Measurements from ENCODE around the gene PRAMEF1. TPM values are rescaled to one million over a fixed set of nuclear protein-coding genes. Genes with fewer than 3 reads are reported as not detected.
"Not testable (repeated sequence)": the region's sequence is repeated elsewhere in the genome, so short reads cannot be mapped to it uniquely, and the experiment has no call there.

PRAMEF1 gene
- total RNA-seq, 1 donor from 2014 or later: not detected

GRCh38 chr1:12798911-12799310 is 7.7 kb downstream of the PRAMEF1 start:
- Mint-ChIP-seq H3K4me3 (no peak overlapping the region), H3K9me3 (no peaks in the 10 kb centered on the region), H3K27me3 (peaks cover 9% of the 10 kb centered on the region), H3K27ac (no peak overlapping the region), H3K4me1 (ENCODE audit: unreplicated experiment) (no peaks in the 10 kb centered on the region), H3K36me3 (no peaks in the 10 kb centered on the region)
- no peak for DNase-seq (ENCODE audit: extremely low spot score, unreplicated experiment)
- TF ChIP-seq CTCF (conservative IDR thresholded peaks at IDR 0.05): no peak

- Mint-ChIP-seq H3K4me1 (ENCODE audit: unreplicated experiment) (no peaks in the 10 kb centered on the region), H3K9me3 (peaks cover 1% of the 10 kb centered on the region), H3K27me3 (peaks cover 11% of the 10 kb centered on the region), H3K4me3 (no peak overlapping the region), H3K36me3 (no peaks in the 10 kb centered on the region), H3K27ac (no peak overlapping the region)
- TF ChIP-seq CTCF (conservative IDR thresholded peaks at IDR 0.05): no peak
- DNase-seq (ENCODE audit: extremely low spot score, unreplicated experiment): no peak
These were observed 8.5 kb downstream of the PRAMEF1 start for GRCh38 chr1:12799730-12800129.

GRCh38 chr1:12809933-12810332 is 18.7 kb downstream of the PRAMEF1 start:
- DNase-seq (ENCODE audit: extremely low spot score, unreplicated experiment): no peak
- no peaks in the 10 kb centered on the region for H3K4me1 Mint-ChIP-seq (ENCODE audit: unreplicated experiment)
- peaks cover 10% of the 10 kb centered on the region for H3K27me3 Mint-ChIP-seq
- no peak for TF ChIP-seq CTCF (conservative IDR thresholded peaks at IDR 0.05)
- no peak overlapping the region for H3K4me3 Mint-ChIP-seq
- H3K9me3 Mint-ChIP-seq: peaks cover 2% of the 10 kb centered on the region
- H3K36me3 Mint-ChIP-seq: no peaks in the 10 kb centered on the region
- no peak overlapping the region for H3K27ac Mint-ChIP-seq

GRCh38 chr1:12810691-12811408 is 19.7 kb downstream of the PRAMEF1 start:
- Mint-ChIP-seq H3K4me1 (ENCODE audit: unreplicated experiment) (no peaks in the 10 kb centered on the region), H3K9me3 (no peaks in the 10 kb centered on the region), H3K27ac (no peak overlapping the region), H3K27me3 (peaks cover 10% of the 10 kb centered on the region), H3K36me3 (no peaks in the 10 kb centered on the region), H3K4me3 (no peak overlapping the region)
- no peak for DNase-seq (ENCODE audit: extremely low spot score, unreplicated experiment)
- TF ChIP-seq CTCF (conservative IDR thresholded peaks at IDR 0.05): no peak

GRCh38 chr1:12811409-12811784 is 20.2 kb downstream of the PRAMEF1 start:
- Mint-ChIP-seq H3K27ac (no peak overlapping the region), H3K27me3 (peaks cover 10% of the 10 kb centered on the region), H3K9me3 (no peaks in the 10 kb centered on the region), H3K4me1 (ENCODE audit: unreplicated experiment) (no peaks in the 10 kb centered on the region), H3K36me3 (no peaks in the 10 kb centered on the region), H3K4me3 (no peak overlapping the region)
- DNase-seq (ENCODE audit: extremely low spot score, unreplicated experiment): no peak
- TF ChIP-seq CTCF (conservative IDR thresholded peaks at IDR 0.05): no peak

GRCh38 chr1:12819061-12819460 is 27.9 kb downstream of the PRAMEF1 start:
- not testable (repeated sequence) for DNase-seq (ENCODE audit: extremely low spot score, unreplicated experiment); H3K9me3 Mint-ChIP-seq; H3K36me3 Mint-ChIP-seq; H3K4me1 Mint-ChIP-seq (ENCODE audit: unreplicated experiment); H3K4me3 Mint-ChIP-seq; H3K27ac Mint-ChIP-seq; H3K27me3 Mint-ChIP-seq

GRCh38 chr1:12831310-12831709 is 40.1 kb downstream of the PRAMEF1 start, which contains the start of gene PRAMEF11:
PRAMEF11 (minus strand) TSS chr1:12831410; CDS start chr1:12828789, 2,621 bp downstream.
- H3K27me3 Mint-ChIP-seq, H3K4me3 Mint-ChIP-seq: not testable (repeated sequence)

GRCh38 chr1:12833251-12833650 is 42.1 kb downstream of the PRAMEF1 start:
- not testable (repeated sequence) for H3K9me3 Mint-ChIP-seq

More at GRCh38 chr1:12831310-12831709, 40.1 kb downstream of the PRAMEF1 start, which contains the start of gene PRAMEF11:
- not testable (repeated sequence) for H3K27ac Mint-ChIP-seq; H3K36me3 Mint-ChIP-seq; H3K9me3 Mint-ChIP-seq; DNase-seq (ENCODE audit: extremely low spot score, unreplicated experiment); H3K4me1 Mint-ChIP-seq (ENCODE audit: unreplicated experiment)

More at GRCh38 chr1:12833251-12833650, 42.1 kb downstream of the PRAMEF1 start:
- not testable (repeated sequence) for H3K4me3 Mint-ChIP-seq; H3K27ac Mint-ChIP-seq; DNase-seq (ENCODE audit: extremely low spot score, unreplicated experiment); H3K4me1 Mint-ChIP-seq (ENCODE audit: unreplicated experiment); H3K27me3 Mint-ChIP-seq; H3K36me3 Mint-ChIP-seq

All from type B pancreatic cell (in vitro differentiated cells).